Sigmoid colon (tissue), 4 donors: ENCODE measurements around the gene GREB1.

Experiments
- POLR2AphosphoS5 ChIP-seq, 4 donors: sonication (generic); formaldehyde crosslinking; IDR thresholded peaks; one replicate each; pipeline ENCODE4 v1.6.1; 2017; ENCODE audit warnings: antibody characterized with exemption in 4 of 4
- TF ChIP-seq, protein P1 (sequence below), 4 experiments: fragments of 450-650 bp in 3 of 4; fragments of 200-600 bp in 1 of 4; IDR thresholded peaks; one replicate each; pipeline ENCODE4 v1.5.1; 2016 to 2019; ENCODE audit warnings: antibody characterized with exemption in 4 of 4, mild to moderate bottlenecking in 3 of 4, moderate library complexity in 2 of 4

GRCh38 chr2:11647834-11648600 lies 114.2 kb downstream of the GREB1 start:
- no peak for TF ChIP-seq POLR2AphosphoS5 (IDR thresholded peaks at IDR 0.05)
- TF ChIP-seq, protein P1, sequence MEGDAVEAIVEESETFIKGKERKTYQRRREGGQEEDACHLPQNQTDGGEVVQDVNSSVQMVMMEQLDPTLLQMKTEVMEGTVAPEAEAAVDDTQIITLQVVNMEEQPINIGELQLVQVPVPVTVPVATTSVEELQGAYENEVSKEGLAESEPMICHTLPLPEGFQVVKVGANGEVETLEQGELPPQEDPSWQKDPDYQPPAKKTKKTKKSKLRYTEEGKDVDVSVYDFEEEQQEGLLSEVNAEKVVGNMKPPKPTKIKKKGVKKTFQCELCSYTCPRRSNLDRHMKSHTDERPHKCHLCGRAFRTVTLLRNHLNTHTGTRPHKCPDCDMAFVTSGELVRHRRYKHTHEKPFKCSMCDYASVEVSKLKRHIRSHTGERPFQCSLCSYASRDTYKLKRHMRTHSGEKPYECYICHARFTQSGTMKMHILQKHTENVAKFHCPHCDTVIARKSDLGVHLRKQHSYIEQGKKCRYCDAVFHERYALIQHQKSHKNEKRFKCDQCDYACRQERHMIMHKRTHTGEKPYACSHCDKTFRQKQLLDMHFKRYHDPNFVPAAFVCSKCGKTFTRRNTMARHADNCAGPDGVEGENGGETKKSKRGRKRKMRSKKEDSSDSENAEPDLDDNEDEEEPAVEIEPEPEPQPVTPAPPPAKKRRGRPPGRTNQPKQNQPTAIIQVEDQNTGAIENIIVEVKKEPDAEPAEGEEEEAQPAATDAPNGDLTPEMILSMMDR (IDR thresholded peaks at IDR 0.05), result no peak
